Loucy (cell line): ENCODE measurements around the gene ZDHHC12.

Source experiments
- H2AFZ ChIP-seq: fragments of 200-600 bp; sonication (generic); 2 replicates; pipeline ENCODE4 v1.6.0; 2016; ENCODE audit warnings: antibody characterized with exemption, mild to moderate bottlenecking, low read length, moderate library complexity
- H3F3A ChIP-seq: fragments of 200-600 bp; 2 replicates; pipeline ENCODE4 v1.6.0; 2016; ENCODE audit warnings: antibody characterized with exemption, low read depth, mild to moderate bottlenecking
- H3K27me3 ChIP-seq: fragments of 200-600 bp; sonication (generic); 2 replicates; pipeline ENCODE4 v1.6.1; 2014; ENCODE audit warnings: low read length, mild to moderate bottlenecking; ENCODE audit not compliant: insufficient read depth, poor library complexity, severe bottlenecking
- H3K36me3 ChIP-seq: fragments of 200-600 bp; sonication (generic); 2 replicates; pipeline ENCODE4 v1.6.1; 2016; ENCODE audit warnings: low read length; ENCODE audit not compliant: insufficient read depth
- H3K4me1 ChIP-seq: fragments of 200-600 bp; sonication (generic); 2 replicates; pipeline ENCODE4 v1.5.1; 2014; ENCODE audit warnings: low read length, mild to moderate bottlenecking; ENCODE audit not compliant: insufficient read depth, poor library complexity, severe bottlenecking
- H3K4me2 ChIP-seq: fragments of 200-600 bp; sonication (generic); 2 replicates; pipeline ENCODE4 v1.6.0; 2014; ENCODE audit warnings: antibody characterized with exemption, low read length, low read depth, mild to moderate bottlenecking; ENCODE audit not compliant: poor library complexity, severe bottlenecking
- H3K4me3 ChIP-seq: fragments of 200-600 bp; sonication (generic); 2 replicates; pipeline ENCODE4 v1.5.1; 2014; ENCODE audit warnings: low read length, mild to moderate bottlenecking, mixed read lengths; ENCODE audit not compliant: poor library complexity, severe bottlenecking
- H3K79me2 ChIP-seq: fragments of 200-600 bp; sonication (generic); 2 replicates; pipeline ENCODE4 v1.6.1; 2014; ENCODE audit warnings: low read length; ENCODE audit not compliant: insufficient read depth
- H3K9ac ChIP-seq: fragments of 200-600 bp; sonication (generic); 2 replicates; pipeline ENCODE4 v1.6.0; 2014; ENCODE audit warnings: mild to moderate bottlenecking, low read depth, low read length, moderate library complexity; ENCODE audit not compliant: poor library complexity, severe bottlenecking
- H3K9me2 ChIP-seq: fragments of 200-600 bp; sonication (generic); replicated peaks from 2 replicates; pipeline ENCODE4 v1.6.1; 2016; ENCODE audit warnings: low read depth, low read length, mixed read lengths
- H3K9me3 ChIP-seq: fragments of 200-600 bp; sonication (generic); 2 replicates; pipeline ENCODE4 v1.6.1; 2014; ENCODE audit warnings: mild to moderate bottlenecking, antibody characterized with exemption, low read length, low read depth; ENCODE audit not compliant: insufficient read depth
- H4K20me1 ChIP-seq: fragments of 200-600 bp; sonication (generic); 2 replicates; pipeline ENCODE4 v1.6.0; 2014; ENCODE audit warnings: antibody characterized with exemption, low read length, mild to moderate bottlenecking; ENCODE audit not compliant: insufficient read depth, poor library complexity, severe bottlenecking
- CTCF ChIP-seq: fragments of 200-600 bp; sonication (generic); conservative IDR thresholded peaks from 2 replicates; pipeline ENCODE4 v1.5.1; 2014; ENCODE audit warnings: mild to moderate bottlenecking, antibody characterized with exemption, low read length
- EZH2phosphoT487 ChIP-seq: fragments of 200-600 bp; IDR thresholded peaks from 2 replicates; pipeline ENCODE4 v1.6.1; 2018; ENCODE audit warnings: antibody characterized with exemption, mild to moderate bottlenecking, moderate library complexity, borderline replicate concordance

ZDHHC12 gene

GRCh38 chr9:128729302-128729701 is 5.4 kb upstream of the ZDHHC12 start:
- Histone ChIP-seq H3K79me2 (no peaks in the 10 kb centered on the region), H4K20me1 (no peaks in the 10 kb centered on the region), H3K4me2 (no peak overlapping the region), H3K4me1 (peaks cover 6% of the 10 kb centered on the region), H2AFZ (no peak overlapping the region), H3F3A (no peaks in the 10 kb centered on the region), H3K27me3 (no peaks in the 10 kb centered on the region), H3K9me2 (no peaks in the 10 kb centered on the region), H3K9ac (no peak overlapping the region), H3K36me3 (no peaks in the 10 kb centered on the region), H3K4me3 (no peak overlapping the region), H3K9me3 (no peaks in the 10 kb centered on the region)
- no peak for TF ChIP-seq EZH2phosphoT487
- no peak for TF ChIP-seq CTCF

GRCh38 chr9:128728298-128728697 is 4.4 kb upstream of the ZDHHC12 start:
- H3K4me2 ChIP-seq, result no peak overlapping the region
- peaks cover 6% of the 10 kb centered on the region for H3K4me1 ChIP-seq
- no peaks in the 10 kb centered on the region for H3K36me3 ChIP-seq

GRCh38 chr9:128727640-128728248 is 3.8 kb upstream of the ZDHHC12 start:
- Histone ChIP-seq H4K20me1 (no peaks in the 10 kb centered on the region), H3K4me1 (peaks cover 6% of the 10 kb centered on the region), H3F3A (no peaks in the 10 kb centered on the region), H3K79me2 (peaks cover 12% of the 10 kb centered on the region), H3K4me2 (no peak overlapping the region), H3K9ac (no peak overlapping the region), H3K36me3 (no peaks in the 10 kb centered on the region), H3K27me3 (no peaks in the 10 kb centered on the region), H3K9me2 (no peaks in the 10 kb centered on the region), H3K9me3 (no peaks in the 10 kb centered on the region), H3K4me3 (no peak overlapping the region), H2AFZ (no peak overlapping the region)
- TF ChIP-seq EZH2phosphoT487 (no peak), CTCF (no peak)

More at GRCh38 chr9:128728298-128728697, 4.4 kb upstream of the ZDHHC12 start:
- Histone ChIP-seq H2AFZ (no peak overlapping the region), H3K9me3 (no peaks in the 10 kb centered on the region), H3K9me2 (no peaks in the 10 kb centered on the region), H4K20me1 (no peaks in the 10 kb centered on the region), H3K27me3 (no peaks in the 10 kb centered on the region), H3F3A (no peaks in the 10 kb centered on the region), H3K4me3 (no peak overlapping the region), H3K9ac (no peak overlapping the region), H3K79me2 (peaks cover 6% of the 10 kb centered on the region)
- TF ChIP-seq EZH2phosphoT487, result no peak
- no peak for TF ChIP-seq CTCF
